Neural cell (in vitro differentiated cells): ENCODE measurements around the gene RIPK3. TPM values are rescaled to one million over a fixed set of nuclear protein-coding genes. Genes with fewer than 3 reads are reported as not detected.

Source experiments
- H2AFZ ChIP-seq: fragments of 200-600, 300-800 bp; sonication (generic), shearing (Covaris generic); 2 replicates; pipeline ENCODE4 v1.6.0; 2014; ENCODE audit warnings: low read depth, mild to moderate bottlenecking, antibody characterized with exemption, low read length, moderate library complexity
- H3F3A ChIP-seq: fragments of 200-600 bp; shearing (Covaris generic); 2 replicates; pipeline ENCODE4 v1.6.1; 2016; ENCODE audit warnings: mild to moderate bottlenecking, moderate library complexity, mixed read lengths, antibody characterized with exemption, low read length; ENCODE audit not compliant: insufficient read depth, poor library complexity, severe bottlenecking
- H3K27ac ChIP-seq: fragments of 200-600, 300-800 bp; sonication (generic), shearing (Covaris generic); 2 replicates; pipeline ENCODE4 v1.5.1; 2014; ENCODE audit warnings: mild to moderate bottlenecking, low read length, moderate library complexity
- H3K27me3 ChIP-seq: fragments of 300-800, 200-600 bp; sonication (generic), shearing (Covaris generic); 2 replicates; pipeline ENCODE4 v1.6.0; 2014; ENCODE audit warnings: mild to moderate bottlenecking, low read depth, low read length, moderate library complexity; ENCODE audit not compliant: insufficient read depth
- H3K36me3 ChIP-seq: fragments of 300-800, 200-600 bp; sonication (generic), shearing (Covaris generic); 2 replicates; pipeline ENCODE4 v1.5.1; 2014; ENCODE audit warnings: mild to moderate bottlenecking, antibody characterized with exemption, low read length, moderate library complexity; ENCODE audit not compliant: insufficient read depth
- H3K4me2 ChIP-seq: fragments of 300-800, 200-600 bp; sonication (generic), shearing (Covaris generic); 2 replicates; pipeline ENCODE4 v1.6.0; 2014; ENCODE audit warnings: mild to moderate bottlenecking, low read length
- H3K4me3 ChIP-seq: fragments of 300-800, 200-600 bp; sonication (generic), shearing (Covaris generic); 2 replicates; pipeline ENCODE4 v1.5.1; 2014; ENCODE audit warnings: mild to moderate bottlenecking, low read length, moderate library complexity
- H3K79me2 ChIP-seq: fragments of 200-600 bp; shearing (Covaris generic); replicated peaks from 2 replicates; pipeline ENCODE4 v1.6.0; 2014; ENCODE audit warnings: mild to moderate bottlenecking, low read length, moderate library complexity; ENCODE audit not compliant: insufficient read depth
- H3K9ac ChIP-seq: fragments of 300-800, 200-600 bp; sonication (generic), shearing (Covaris generic); 2 replicates; pipeline ENCODE4 v1.6.1; 2016; ENCODE audit warnings: mild to moderate bottlenecking, low read length, mixed read lengths
- H3K9me2 ChIP-seq: fragments of 200-600 bp; shearing (Covaris generic); 2 replicates; pipeline ENCODE4 v1.6.1; 2016; ENCODE audit warnings: mild to moderate bottlenecking, low read length, mixed read lengths; ENCODE audit not compliant: insufficient read depth
- H3K9me3 ChIP-seq: fragments of 200-600, 300-800 bp; sonication (generic), shearing (Covaris generic); 2 replicates; pipeline ENCODE4 v1.6.1; 2016; ENCODE audit warnings: mild to moderate bottlenecking, mixed run types, low read length, moderate library complexity, mixed read lengths
- H4K20me1 ChIP-seq: fragments of 200-600 bp; shearing (Covaris generic); 2 replicates; pipeline ENCODE4 v1.6.1; 2016; ENCODE audit warnings: mild to moderate bottlenecking, mixed run types; ENCODE audit not compliant: insufficient read depth
- EP300 ChIP-seq: fragments of 450-650 bp; conservative IDR thresholded peaks from 2 replicates; pipeline ENCODE4 v1.6.1; 2014; ENCODE audit warnings: antibody characterized with exemption, mild to moderate bottlenecking, moderate library complexity; ENCODE audit not compliant: poor library complexity, severe bottlenecking
- EZH2 ChIP-seq: fragments of 200-600, 300-800 bp; shearing (Covaris generic), sonication (generic); IDR thresholded peaks from 2 replicates; pipeline ENCODE4 v1.6.1; 2014; ENCODE audit warnings: antibody characterized with exemption, low read length, borderline replicate concordance, mild to moderate bottlenecking; ENCODE audit not compliant: insufficient read depth, poor library complexity, severe bottlenecking
- MXI1 ChIP-seq: fragments of 450-650 bp; conservative IDR thresholded peaks from 2 replicates; pipeline ENCODE4 v1.6.1; 2014; ENCODE audit warnings: antibody characterized with exemption, mild to moderate bottlenecking; ENCODE audit not compliant: poor library complexity, severe bottlenecking
- POLR2AphosphoS5 ChIP-seq: IDR thresholded peaks from 2 replicates; pipeline ENCODE4 v1.6.1; 2012
- RAD21 ChIP-seq: fragments of 450-650 bp; conservative IDR thresholded peaks from 2 replicates; pipeline ENCODE4 v1.6.1; 2014; ENCODE audit warnings: antibody characterized with exemption, mild to moderate bottlenecking, moderate library complexity
- REST ChIP-seq: IDR thresholded peaks from 2 replicates; pipeline ENCODE4 v1.6.1; 2012; ENCODE audit warnings: borderline replicate concordance
- SMC3 ChIP-seq: fragments of 450-650 bp; conservative IDR thresholded peaks from 2 replicates; pipeline ENCODE4 v1.6.1; 2014; ENCODE audit warnings: antibody characterized with exemption, mild to moderate bottlenecking, moderate library complexity; ENCODE audit not compliant: poor library complexity
- TAF1 ChIP-seq: IDR thresholded peaks from 2 replicates; pipeline ENCODE4 v1.6.1; 2012; ENCODE audit warnings: low read depth
- polyA plus RNA-seq: library from polyadenylated mRNA; depleted of rRNA; stranded (reverse); fragments of >200 nt; gene quantifications from 2 replicates; pipeline ENCODE4 v1.2.3, GENCODE V29; 2014
- TF ChIP-seq, protein P1 (sequence below): fragments of 450-650 bp; IDR thresholded peaks from 2 replicates; pipeline ENCODE4 v1.5.1; 2014; ENCODE audit warnings: antibody characterized with exemption, mild to moderate bottlenecking, moderate library complexity; ENCODE audit not compliant: poor library complexity, severe bottlenecking

RIPK3 gene
- polyA plus RNA-seq, 1 donor from 2014 or later = not detected

- TF ChIP-seq TAF1 (no peak), SMC3 (no peak), EP300 (no peak), POLR2AphosphoS5 (no peak), MXI1 (no peak)
- no peaks in the 10 kb centered on the region for H4K20me1 ChIP-seq
- H3K9me3 ChIP-seq = no peaks in the 10 kb centered on the region
- H3F3A ChIP-seq = no peaks in the 10 kb centered on the region
- no peak overlapping the region for H3K27ac ChIP-seq
- no peaks in the 10 kb centered on the region for H3K9me2 ChIP-seq
- H3K79me2 ChIP-seq = no peaks in the 10 kb centered on the region
- H3K9ac ChIP-seq = no peak overlapping the region
- no peak overlapping the region for H3K4me2 ChIP-seq
- peaks cover 7% of the 10 kb centered on the region for H3K27me3 ChIP-seq
- H3K4me3 ChIP-seq = no peak overlapping the region
- no peak overlapping the region for H2AFZ ChIP-seq
- H3K36me3 ChIP-seq = no peaks in the 10 kb centered on the region
Observed at GRCh38 chr14:24324024-24324423, 15.8 kb downstream of the RIPK3 start.

GRCh38 chr14:24323341-24323740, 16.4 kb downstream of the RIPK3 start:
- Histone ChIP-seq H3F3A (no peaks in the 10 kb centered on the region), H3K36me3 (no peaks in the 10 kb centered on the region), H4K20me1 (no peaks in the 10 kb centered on the region), H2AFZ (no peak overlapping the region), H3K4me3 (no peak overlapping the region), H3K79me2 (no peaks in the 10 kb centered on the region), H3K27ac (no peak overlapping the region), H3K9me3 (no peaks in the 10 kb centered on the region), H3K9ac (no peak overlapping the region), H3K9me2 (no peaks in the 10 kb centered on the region), H3K27me3 (peaks cover 8% of the 10 kb centered on the region), H3K4me2 (no peak overlapping the region)
- TF ChIP-seq EZH2 (no peak), REST (no peak), POLR2AphosphoS5 (no peak), MXI1 (no peak), TAF1 (no peak), EP300 (no peak), RAD21 (no peak), SMC3 (no peak)
- TF ChIP-seq, protein P1, sequence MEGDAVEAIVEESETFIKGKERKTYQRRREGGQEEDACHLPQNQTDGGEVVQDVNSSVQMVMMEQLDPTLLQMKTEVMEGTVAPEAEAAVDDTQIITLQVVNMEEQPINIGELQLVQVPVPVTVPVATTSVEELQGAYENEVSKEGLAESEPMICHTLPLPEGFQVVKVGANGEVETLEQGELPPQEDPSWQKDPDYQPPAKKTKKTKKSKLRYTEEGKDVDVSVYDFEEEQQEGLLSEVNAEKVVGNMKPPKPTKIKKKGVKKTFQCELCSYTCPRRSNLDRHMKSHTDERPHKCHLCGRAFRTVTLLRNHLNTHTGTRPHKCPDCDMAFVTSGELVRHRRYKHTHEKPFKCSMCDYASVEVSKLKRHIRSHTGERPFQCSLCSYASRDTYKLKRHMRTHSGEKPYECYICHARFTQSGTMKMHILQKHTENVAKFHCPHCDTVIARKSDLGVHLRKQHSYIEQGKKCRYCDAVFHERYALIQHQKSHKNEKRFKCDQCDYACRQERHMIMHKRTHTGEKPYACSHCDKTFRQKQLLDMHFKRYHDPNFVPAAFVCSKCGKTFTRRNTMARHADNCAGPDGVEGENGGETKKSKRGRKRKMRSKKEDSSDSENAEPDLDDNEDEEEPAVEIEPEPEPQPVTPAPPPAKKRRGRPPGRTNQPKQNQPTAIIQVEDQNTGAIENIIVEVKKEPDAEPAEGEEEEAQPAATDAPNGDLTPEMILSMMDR = no peak
